SU-DHL-6 (cell line): Measurements from ENCODE around the gene EMC10.

Experiments
- EZH2phosphoT487 ChIP-seq: fragments of 200-600 bp; sonication (generic), shearing (Covaris generic); conservative IDR thresholded peaks from 2 replicates; pipeline ENCODE4 v1.6.1; 2018; ENCODE audit warnings: mild to moderate bottlenecking, antibody characterized with exemption, low read length, moderate library complexity, mixed read lengths
- TF ChIP-seq, protein P1 (sequence below): fragments of 200-600 bp; sonication (generic); IDR thresholded peaks from one replicate; pipeline ENCODE4 v1.5.1; 2017; ENCODE audit warnings: antibody characterized with exemption, mild to moderate bottlenecking, low read length, moderate library complexity; ENCODE audit not compliant: insufficient read depth, poor library complexity, severe bottlenecking

DNA sequence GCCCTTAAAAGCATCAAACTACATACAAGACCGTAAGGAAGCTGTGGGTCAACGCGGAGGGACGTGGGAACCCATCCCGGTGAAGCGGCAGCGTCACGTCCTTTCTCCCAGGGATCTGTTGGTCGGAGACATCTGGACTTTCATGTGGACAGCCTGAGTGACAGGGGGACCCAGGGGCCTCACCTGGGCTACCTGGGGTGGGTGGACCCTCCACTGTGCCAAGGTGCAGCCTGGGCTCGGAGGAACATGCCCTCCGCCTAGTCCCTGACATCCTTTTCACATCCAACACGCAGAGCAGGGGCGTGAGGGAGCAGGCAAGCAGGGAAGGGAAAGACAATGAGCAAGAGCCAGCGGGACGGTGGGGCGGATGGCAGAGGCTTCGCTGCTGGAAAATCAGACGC is 14.1 kb downstream of the EMC10 start:
- TF ChIP-seq, protein P1, sequence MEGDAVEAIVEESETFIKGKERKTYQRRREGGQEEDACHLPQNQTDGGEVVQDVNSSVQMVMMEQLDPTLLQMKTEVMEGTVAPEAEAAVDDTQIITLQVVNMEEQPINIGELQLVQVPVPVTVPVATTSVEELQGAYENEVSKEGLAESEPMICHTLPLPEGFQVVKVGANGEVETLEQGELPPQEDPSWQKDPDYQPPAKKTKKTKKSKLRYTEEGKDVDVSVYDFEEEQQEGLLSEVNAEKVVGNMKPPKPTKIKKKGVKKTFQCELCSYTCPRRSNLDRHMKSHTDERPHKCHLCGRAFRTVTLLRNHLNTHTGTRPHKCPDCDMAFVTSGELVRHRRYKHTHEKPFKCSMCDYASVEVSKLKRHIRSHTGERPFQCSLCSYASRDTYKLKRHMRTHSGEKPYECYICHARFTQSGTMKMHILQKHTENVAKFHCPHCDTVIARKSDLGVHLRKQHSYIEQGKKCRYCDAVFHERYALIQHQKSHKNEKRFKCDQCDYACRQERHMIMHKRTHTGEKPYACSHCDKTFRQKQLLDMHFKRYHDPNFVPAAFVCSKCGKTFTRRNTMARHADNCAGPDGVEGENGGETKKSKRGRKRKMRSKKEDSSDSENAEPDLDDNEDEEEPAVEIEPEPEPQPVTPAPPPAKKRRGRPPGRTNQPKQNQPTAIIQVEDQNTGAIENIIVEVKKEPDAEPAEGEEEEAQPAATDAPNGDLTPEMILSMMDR: no peak
- TF ChIP-seq EZH2phosphoT487: no peak
